Endodermal cell (in vitro differentiated cells): ENCODE results near the gene EXOC1. TPM values are rescaled to one million over a fixed set of nuclear protein-coding genes. Genes with fewer than 3 reads are reported as not detected.

Source experiments
- DNase-seq: peaks from one replicate; pipeline ENCODE4 v3.0.0-alpha.2; 2017
- H3K27ac ChIP-seq: 2 replicates; pipeline ENCODE4 v1.5.1; 2013; ENCODE audit warnings: mild to moderate bottlenecking, low read depth, low read length, moderate library complexity
- H3K27me3 ChIP-seq: 2 replicates; pipeline ENCODE4 v1.6.1; 2013; ENCODE audit warnings: mild to moderate bottlenecking, low read length, moderate library complexity; ENCODE audit not compliant: insufficient read depth, control insufficient read depth, poor library complexity, severe bottlenecking
- H3K36me3 ChIP-seq: 2 replicates; pipeline ENCODE4 v1.7.0; 2013; ENCODE audit warnings: mild to moderate bottlenecking, low read length, moderate library complexity; ENCODE audit not compliant: control insufficient read depth, insufficient read depth
- H3K4me1 ChIP-seq: one replicate; pipeline ENCODE4 v1.7.0; 2013; ENCODE audit warnings: low read length; ENCODE audit not compliant: control insufficient read depth, insufficient read depth
- H3K4me3 ChIP-seq: 2 replicates; pipeline ENCODE4 v1.5.1; 2013; ENCODE audit warnings: mild to moderate bottlenecking, low read length, moderate library complexity
- H3K9ac ChIP-seq: 2 replicates; pipeline ENCODE4 v1.6.1; 2013; ENCODE audit warnings: mild to moderate bottlenecking, low read length, moderate library complexity; ENCODE audit not compliant: poor library complexity, severe bottlenecking; ENCODE audit errors: extremely low read depth
- H3K9me3 ChIP-seq: 2 replicates; pipeline ENCODE4 v1.6.1; 2013; ENCODE audit warnings: mild to moderate bottlenecking, low read length, moderate library complexity; ENCODE audit not compliant: control insufficient read depth
- H3K27ac Mint-ChIP-seq: 2 replicates; pipeline ENCODE4 v1.8.0; 2020; ENCODE audit warnings: mixed read lengths
- H3K27me3 Mint-ChIP-seq: 2 replicates; pipeline ENCODE4 v1.8.0; 2021; ENCODE audit warnings: mild to moderate bottlenecking, mixed read lengths; ENCODE audit not compliant: insufficient read depth
- H3K36me3 Mint-ChIP-seq: 2 replicates; pipeline ENCODE4 v1.8.0; 2020; ENCODE audit warnings: low read depth, mixed read lengths
- H3K4me1 Mint-ChIP-seq: 2 replicates; pipeline ENCODE4 v1.8.0; 2020; ENCODE audit warnings: mixed read lengths
- H3K4me3 Mint-ChIP-seq: 2 replicates; pipeline ENCODE4 v1.8.0; 2020; ENCODE audit warnings: mild to moderate bottlenecking, moderate library complexity, mixed read lengths
- H3K9me3 Mint-ChIP-seq: 2 replicates; pipeline ENCODE4 v1.8.0; 2020; ENCODE audit warnings: mild to moderate bottlenecking, mixed read lengths
- WGBS, 2 experiments: methylation state at CpG; one replicate each; pipeline versions ENCODE4 v1.1.5 to v1.1.7; 2013; ENCODE audit warnings: missing lambda C conversion rate in 2 of 2, mixed read lengths in 1 of 2; ENCODE audit not compliant: insufficient coverage in 1 of 2, insufficient read length in 1 of 2; 5-methylcytosine and 5-hydroxymethylcytosine counted together
- total RNA-seq, 2 donors: library from RNA; stranded (reverse); fragmentation: NEBNext Ultra II Directional in 1 of 2; extraction: Animal tissue kit (Norgen Biotek cat#: 25700) in 1 of 2; gene quantifications; 2 replicates in 1 of 2; 3 replicates in 1 of 2; pipeline ENCODE4 v1.2.1, GENCODE V29; 2021
- TF ChIP-seq, protein P1 (sequence below): fragments of 200-600 bp; sonication (generic); conservative IDR thresholded peaks from 2 replicates; pipeline ENCODE4 v1.5.0; 2021; ENCODE audit warnings: antibody characterized with exemption, mild to moderate bottlenecking

Gene EXOC1
- total RNA-seq, 2 donors from 2014 or later = 26.5 to 26.9 TPM

GRCh38 chr4:55824865-55825264, 28.6 kb upstream of the EXOC1 start:
- whole genome bisulfite sequencing, 2 experiments = 90% methylated on average over 2 of the region's 2 CpGs; no CpG with 5 or more reads in 1 of the 2 experiments
- no peak overlapping the region for H3K27ac Mint-ChIP-seq
- DNase-seq = no peak
- H3K9me3 Mint-ChIP-seq = no peaks in the 10 kb centered on the region
- no peaks in the 10 kb centered on the region for H3K4me1 ChIP-seq
- H3K36me3 ChIP-seq = no peaks in the 10 kb centered on the region
- no peaks in the 10 kb centered on the region for H3K36me3 Mint-ChIP-seq
- no peaks in the 10 kb centered on the region for H3K9me3 ChIP-seq
- no peak overlapping the region for H3K4me3 Mint-ChIP-seq
- H3K9ac ChIP-seq = no peak overlapping the region
- H3K4me1 Mint-ChIP-seq = peaks cover 2% of the 10 kb centered on the region
- peaks cover 6% of the 10 kb centered on the region for H3K27me3 Mint-ChIP-seq
- peaks cover under 1% of the 10 kb centered on the region for H3K27me3 ChIP-seq
- TF ChIP-seq, protein P1, sequence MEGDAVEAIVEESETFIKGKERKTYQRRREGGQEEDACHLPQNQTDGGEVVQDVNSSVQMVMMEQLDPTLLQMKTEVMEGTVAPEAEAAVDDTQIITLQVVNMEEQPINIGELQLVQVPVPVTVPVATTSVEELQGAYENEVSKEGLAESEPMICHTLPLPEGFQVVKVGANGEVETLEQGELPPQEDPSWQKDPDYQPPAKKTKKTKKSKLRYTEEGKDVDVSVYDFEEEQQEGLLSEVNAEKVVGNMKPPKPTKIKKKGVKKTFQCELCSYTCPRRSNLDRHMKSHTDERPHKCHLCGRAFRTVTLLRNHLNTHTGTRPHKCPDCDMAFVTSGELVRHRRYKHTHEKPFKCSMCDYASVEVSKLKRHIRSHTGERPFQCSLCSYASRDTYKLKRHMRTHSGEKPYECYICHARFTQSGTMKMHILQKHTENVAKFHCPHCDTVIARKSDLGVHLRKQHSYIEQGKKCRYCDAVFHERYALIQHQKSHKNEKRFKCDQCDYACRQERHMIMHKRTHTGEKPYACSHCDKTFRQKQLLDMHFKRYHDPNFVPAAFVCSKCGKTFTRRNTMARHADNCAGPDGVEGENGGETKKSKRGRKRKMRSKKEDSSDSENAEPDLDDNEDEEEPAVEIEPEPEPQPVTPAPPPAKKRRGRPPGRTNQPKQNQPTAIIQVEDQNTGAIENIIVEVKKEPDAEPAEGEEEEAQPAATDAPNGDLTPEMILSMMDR = no peak
- H3K4me3 ChIP-seq = no peak overlapping the region
- no peak overlapping the region for H3K27ac ChIP-seq

- Histone ChIP-seq H3K27ac (no peak overlapping the region), H3K9me3 (no peaks in the 10 kb centered on the region), H3K36me3 (no peaks in the 10 kb centered on the region), H3K4me1 (no peaks in the 10 kb centered on the region), H3K9ac (no peak overlapping the region), H3K27me3 (peaks cover 9% of the 10 kb centered on the region), H3K4me3 (no peak overlapping the region)
- Mint-ChIP-seq H3K27ac (no peak overlapping the region), H3K4me1 (no peaks in the 10 kb centered on the region), H3K27me3 (peaks cover 9% of the 10 kb centered on the region), H3K9me3 (no peaks in the 10 kb centered on the region), H3K4me3 (no peak overlapping the region), H3K36me3 (no peaks in the 10 kb centered on the region)
- DNase-seq = no peak
- TF ChIP-seq, protein P1 = no peak
Measured at GRCh38 chr4:55826986-55827385, 26.5 kb upstream of the EXOC1 start.

DNA sequence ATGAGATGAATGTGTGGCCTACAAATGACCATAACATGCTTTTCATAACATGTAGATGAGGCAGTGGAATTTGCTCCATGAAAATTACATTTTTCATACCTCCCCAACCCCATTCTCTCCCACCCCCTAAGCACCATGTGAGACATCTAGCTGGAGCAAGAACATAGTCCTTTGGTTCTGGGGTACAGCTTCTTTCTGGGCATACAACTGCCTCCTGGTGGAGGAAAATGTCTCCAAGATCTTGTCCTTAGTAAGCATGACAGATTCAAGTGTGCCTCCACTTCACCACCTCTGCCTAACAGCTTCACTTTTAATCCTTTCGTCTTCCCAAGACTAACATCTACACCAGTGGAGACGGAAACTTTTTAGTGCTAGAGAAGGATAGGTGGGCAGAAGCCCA, 25.9 kb upstream of the EXOC1 start:
- Histone ChIP-seq H3K9me3 (no peaks in the 10 kb centered on the region), H3K4me1 (no peaks in the 10 kb centered on the region), H3K9ac (no peak overlapping the region), H3K27ac (no peak overlapping the region), H3K4me3 (no peak overlapping the region), H3K36me3 (no peaks in the 10 kb centered on the region), H3K27me3 (peaks cover 9% of the 10 kb centered on the region)
- Mint-ChIP-seq H3K9me3 (no peaks in the 10 kb centered on the region), H3K4me1 (no peaks in the 10 kb centered on the region), H3K36me3 (no peaks in the 10 kb centered on the region), H3K27ac (no peak overlapping the region), H3K4me3 (no peak overlapping the region), H3K27me3 (peaks cover 9% of the 10 kb centered on the region)
- DNase-seq = no peak
- 72 to 86% methylated on average over 2 of the region's 2 CpGs for WGBS, 2 experiments
- TF ChIP-seq, protein P1 = peak; percentile 51
